Heart left ventricle (tissue), 16 donors: Measurements from ENCODE around the gene KCTD15. TPM values are rescaled to one million over a fixed set of nuclear protein-coding genes. Genes with fewer than 3 reads are reported as not detected.

ENCODE experiments used
- ATAC-seq, 4 donors: fragments of 200-7000 bp; cut with Tn5 transposase; one replicate each; pipeline ENCODE4 v1.9.1; 2020 to 2022; ENCODE audit warnings: moderate library complexity in 4 of 4, mild to moderate bottlenecking in 3 of 4, moderate number of reproducible peaks in 1 of 4
- DNase-seq, 5 donors: peaks; one replicate each; pipeline ENCODE4 v3.0.0-alpha.2; 2020
- H3K27ac ChIP-seq, 12 donors: fragments of 200-600 bp; sonication (generic) in 4 of 12; one replicate each; pipeline versions ENCODE4 v1.5.0 to v1.8.0; 2016 to 2022; ENCODE audit warnings: mild to moderate bottlenecking in 2 of 12
- H3K27me3 ChIP-seq, 9 donors: fragments of 200-600 bp; sonication (generic) in 2 of 9; one replicate each; pipeline versions ENCODE4 v1.5.1 to v1.8.0; 2016 to 2022; ENCODE audit warnings: mild to moderate bottlenecking in 3 of 9
- H3K36me3 ChIP-seq, 9 donors: fragments of 200-600 bp; sonication (generic) in 2 of 9; one replicate each; pipeline versions ENCODE4 v1.5.0 to v1.8.0; 2018 to 2022; ENCODE audit warnings: mild to moderate bottlenecking in 2 of 9
- H3K4me1 ChIP-seq, 12 donors: fragments of 200-600 bp; sonication (generic) in 4 of 12; one replicate each; pipeline versions ENCODE4 v1.5.0 to v1.8.0; 2016 to 2022; ENCODE audit warnings: mild to moderate bottlenecking in 3 of 12
- H3K4me3 ChIP-seq, 12 donors: fragments of 200-600 bp; sonication (generic) in 4 of 12; one replicate each; pipeline versions ENCODE4 v1.5.0 to v1.8.0; 2017 to 2022; ENCODE audit warnings: mild to moderate bottlenecking in 9 of 12, moderate library complexity in 4 of 12
- H3K9me3 ChIP-seq, 12 donors: fragments of 200-600 bp; sonication (generic) in 4 of 12; one replicate each; pipeline versions ENCODE4 v1.5.0 to v1.8.0; 2016 to 2022; ENCODE audit warnings: mild to moderate bottlenecking in 1 of 12
- POLR2A ChIP-seq, 2 donors: fragments of 450-650 bp; IDR thresholded peaks; one replicate each; pipeline ENCODE4 v1.6.1; 2017; ENCODE audit warnings: antibody characterized with exemption in 2 of 2, mild to moderate bottlenecking in 2 of 2, moderate library complexity in 2 of 2
- WGBS, 4 donors: extraction: QIAGEN DNeasy Blood & Tissue Kit in 2 of 4; methylation state at CpG; one replicate each; pipeline versions ENCODE4 v1.1.5 to v1.1.7; 2013 to 2018; 5-methylcytosine and 5-hydroxymethylcytosine counted together
- intact Hi-C, 10 donors: fragments of 100-400 bp; cut with DNase I; formaldehyde crosslinking; loops; one replicate each; pipeline versions ENCODE4 v1.11.1 to v1.14.2; 2022
- polyA plus RNA-seq, 2 donors: library from polyadenylated mRNA; stranded (reverse); fragments of 200-250 nt; gene quantifications; one replicate each; pipeline ENCODE4 v1.2.3, GENCODE V29; 2013
- total RNA-seq, 9 donors: library from RNA; depleted of rRNA in 2 of 9; stranded (reverse); fragments of >200 nt in 2 of 9; fragmentation: NEBNext Ultra II Directional in 3 of 9; extraction: Animal tissue kit (Norgen Biotek cat#: 25700) in 3 of 9; gene quantifications; one replicate each; pipeline versions ENCODE4 v1.1.0 to v1.2.4, GENCODE V29; 2016 to 2023
- TF ChIP-seq, protein P1 (sequence below), 12 donors: fragments of 200-600 bp; sonication (generic) in 4 of 12; IDR thresholded peaks; one replicate each; pipeline versions ENCODE4 v1.5.0 to v1.8.0; 2018 to 2022; ENCODE audit warnings: antibody characterized with exemption in 12 of 12, mild to moderate bottlenecking in 5 of 12
- donor health status: ischemic (EF 13 %, LVEDD 7.1; RV severe dilation, severe dysfunction).
- donor health status: healthy with polysubstance abuse.
- donor health status: DM: no; HTN: yes; CAD: no.
- donor health status: DM: no; HTN: no; CAD: no.
- donor health status: ischemic (EF 25% LVEDD 6.9; RV normal size, moderate dysfunction).
- donor health status: ischemic (EF 25% LVEDD 5.7; RV mildly dilated, moderate dysfunction).
- donor health status: healthy.
- donor health status: DM: yes; HTN: yes; CAD: no.
- donor health status: ischemic (EF 35%, LVEDD 5.7; RV mildly dilated, moderate dysfunction).
- donor health status: nonischemic (EF 11% LVEDD 7.7; RV severe dilation, severe dysfunction).
- donor health status: DM: yes; HTN: yes; CAD: no.
- donor health status: PGD.
- donor health status: ischemic (EF 29% LVEDD 5.4; RV normal size, mild dysfunction).
- donor health status: nonischemic (EF 23%, LVEDD 6.1; RV moderate dilation, normal function).

The KCTD15 gene
- total and polyA plus RNA-seq, 11 donors, result 5.4 to 36.9 (median 9.8) TPM

DNA sequence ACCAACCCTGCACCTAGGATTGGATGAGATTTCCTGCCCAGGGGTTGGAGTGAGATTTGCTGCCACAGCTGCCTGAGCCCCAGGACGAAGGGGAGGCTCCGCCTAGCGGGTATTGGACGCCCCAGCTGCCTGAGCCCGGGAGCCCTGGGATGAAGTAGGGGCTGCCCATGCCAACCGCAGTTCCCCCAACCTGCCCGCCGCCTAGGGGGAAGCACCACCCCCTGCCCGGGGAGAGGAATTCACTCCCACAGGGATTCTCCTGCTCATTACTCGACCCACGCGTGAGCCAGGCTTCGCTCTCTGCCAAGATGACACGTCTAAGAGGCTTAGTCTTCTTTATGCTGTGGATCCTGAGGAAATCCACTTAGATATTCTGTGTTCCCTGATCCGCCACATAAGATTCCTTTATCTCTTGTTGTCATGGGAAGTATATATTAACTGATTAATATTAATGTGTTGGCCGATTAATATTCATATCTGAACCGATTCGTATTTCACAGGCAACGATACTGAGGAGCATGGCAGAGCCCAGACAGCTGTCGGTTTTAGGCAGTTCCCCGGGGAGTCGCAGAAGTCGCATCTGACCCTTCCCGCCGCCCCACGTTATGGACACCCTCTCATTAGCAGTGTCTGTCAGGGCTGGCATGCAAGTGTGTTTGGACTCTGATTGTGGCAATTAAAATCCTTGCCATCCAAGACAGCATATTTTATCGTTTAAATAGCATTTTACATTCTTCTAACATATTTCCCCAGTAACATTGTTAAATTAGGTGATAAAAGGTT lies 44.5 kb upstream of the KCTD15 start:
- no peak for DNase-seq
- H3K27me3 ChIP-seq, result peaks cover 0 to 29% (median 0%) of the 10 kb centered on the region in 9 donors
- ATAC-seq, result no peak
- intact Hi-C loops, result no loop called here
- no peak for TF ChIP-seq POLR2A (IDR thresholded peaks at IDR 0.05)
- TF ChIP-seq, protein P1, sequence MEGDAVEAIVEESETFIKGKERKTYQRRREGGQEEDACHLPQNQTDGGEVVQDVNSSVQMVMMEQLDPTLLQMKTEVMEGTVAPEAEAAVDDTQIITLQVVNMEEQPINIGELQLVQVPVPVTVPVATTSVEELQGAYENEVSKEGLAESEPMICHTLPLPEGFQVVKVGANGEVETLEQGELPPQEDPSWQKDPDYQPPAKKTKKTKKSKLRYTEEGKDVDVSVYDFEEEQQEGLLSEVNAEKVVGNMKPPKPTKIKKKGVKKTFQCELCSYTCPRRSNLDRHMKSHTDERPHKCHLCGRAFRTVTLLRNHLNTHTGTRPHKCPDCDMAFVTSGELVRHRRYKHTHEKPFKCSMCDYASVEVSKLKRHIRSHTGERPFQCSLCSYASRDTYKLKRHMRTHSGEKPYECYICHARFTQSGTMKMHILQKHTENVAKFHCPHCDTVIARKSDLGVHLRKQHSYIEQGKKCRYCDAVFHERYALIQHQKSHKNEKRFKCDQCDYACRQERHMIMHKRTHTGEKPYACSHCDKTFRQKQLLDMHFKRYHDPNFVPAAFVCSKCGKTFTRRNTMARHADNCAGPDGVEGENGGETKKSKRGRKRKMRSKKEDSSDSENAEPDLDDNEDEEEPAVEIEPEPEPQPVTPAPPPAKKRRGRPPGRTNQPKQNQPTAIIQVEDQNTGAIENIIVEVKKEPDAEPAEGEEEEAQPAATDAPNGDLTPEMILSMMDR (IDR thresholded peaks at IDR 0.05), result no peak
- no peak overlapping the region for H3K4me3 ChIP-seq
- no peak overlapping the region for H3K27ac ChIP-seq
- WGBS, 4 donors, result 60 to 67% (median 66%) methylated on average over 22 to 27 of the region's 27 CpGs
- no peaks in the 10 kb centered on the region for H3K9me3 ChIP-seq
- H3K36me3 ChIP-seq, result no peaks in the 10 kb centered on the region
- H3K4me1 ChIP-seq, result no peaks in the 10 kb centered on the region

DNA sequence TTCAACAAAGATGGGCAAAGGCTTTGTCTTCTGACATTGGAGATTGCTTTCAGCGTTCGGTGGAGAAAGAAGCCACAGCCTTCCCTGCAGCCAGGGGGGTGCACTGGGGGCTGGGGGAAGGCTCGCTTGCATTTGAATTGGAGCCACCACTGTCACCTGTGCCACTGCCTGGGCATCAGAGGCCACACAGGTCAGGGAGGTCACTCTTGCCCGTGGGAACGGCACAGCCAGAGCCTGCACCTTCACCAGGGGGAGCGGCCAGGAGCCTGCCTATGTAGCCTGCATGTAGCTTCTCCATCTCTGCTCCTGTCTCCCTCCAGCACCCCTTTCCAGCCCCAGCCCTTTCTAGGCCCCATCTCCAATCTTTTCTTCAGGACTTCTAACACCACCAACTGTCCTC lies 43.7 kb upstream of the KCTD15 start:
- no peak overlapping the region for H3K27ac ChIP-seq
- DNase-seq, result no peak
- H3K36me3 ChIP-seq, result no peaks in the 10 kb centered on the region
- WGBS, 4 donors, result 80 to 86% (median 83%) methylated on average over 6 of the region's 6 CpGs
- no peaks in the 10 kb centered on the region for H3K9me3 ChIP-seq
- no peaks in the 10 kb centered on the region for H3K4me1 ChIP-seq
- TF ChIP-seq, protein P1 (IDR thresholded peaks at IDR 0.05), result no peak
- no peak for TF ChIP-seq POLR2A (IDR thresholded peaks at IDR 0.05)
- no peak overlapping the region for H3K4me3 ChIP-seq
- intact Hi-C loops, result no loop called here
- H3K27me3 ChIP-seq, result peaks cover 0 to 24% (median 0%) of the 10 kb centered on the region in 9 donors
- ATAC-seq, result no peak

DNA sequence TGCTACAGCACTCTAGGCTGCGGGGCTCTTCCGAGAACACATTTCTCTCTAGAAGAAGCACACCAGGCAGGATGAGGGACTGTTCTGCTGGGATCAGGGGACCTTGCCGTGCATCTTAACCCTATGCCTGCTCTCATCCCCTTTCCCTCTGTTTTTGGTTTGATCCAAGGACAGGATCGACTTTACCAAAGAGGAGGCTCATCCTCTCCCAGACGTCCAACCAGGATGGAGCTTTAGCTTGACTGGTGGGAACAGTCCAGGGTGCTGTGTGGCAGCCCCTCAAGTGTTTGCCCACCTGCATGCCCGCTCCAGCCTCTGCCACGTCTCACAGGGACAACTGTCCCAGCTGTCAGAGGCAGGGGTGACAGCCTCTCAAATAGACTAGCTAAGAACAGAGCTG lies 42.3 kb upstream of the KCTD15 start:
- H3K36me3 ChIP-seq, result no peaks in the 10 kb centered on the region
- H3K9me3 ChIP-seq, result no peaks in the 10 kb centered on the region
- 65 to 82% (median 76%) methylated on average over 5 to 7 of the region's 7 CpGs for WGBS, 4 donors
- no peak for DNase-seq
- peaks cover 0 to 9% (median 0%) of the 10 kb centered on the region in 12 donors for H3K4me1 ChIP-seq
- intact Hi-C loops, result no loop called here
- no peak for TF ChIP-seq POLR2A (IDR thresholded peaks at IDR 0.05)
- TF ChIP-seq, protein P1 (IDR thresholded peaks at IDR 0.05), result no peak
- ATAC-seq, result no peak
- H3K27me3 ChIP-seq, result peaks cover 0 to 14% (median 0%) of the 10 kb centered on the region in 9 donors
- no peak overlapping the region for H3K4me3 ChIP-seq
- no peak overlapping the region for H3K27ac ChIP-seq

DNA sequence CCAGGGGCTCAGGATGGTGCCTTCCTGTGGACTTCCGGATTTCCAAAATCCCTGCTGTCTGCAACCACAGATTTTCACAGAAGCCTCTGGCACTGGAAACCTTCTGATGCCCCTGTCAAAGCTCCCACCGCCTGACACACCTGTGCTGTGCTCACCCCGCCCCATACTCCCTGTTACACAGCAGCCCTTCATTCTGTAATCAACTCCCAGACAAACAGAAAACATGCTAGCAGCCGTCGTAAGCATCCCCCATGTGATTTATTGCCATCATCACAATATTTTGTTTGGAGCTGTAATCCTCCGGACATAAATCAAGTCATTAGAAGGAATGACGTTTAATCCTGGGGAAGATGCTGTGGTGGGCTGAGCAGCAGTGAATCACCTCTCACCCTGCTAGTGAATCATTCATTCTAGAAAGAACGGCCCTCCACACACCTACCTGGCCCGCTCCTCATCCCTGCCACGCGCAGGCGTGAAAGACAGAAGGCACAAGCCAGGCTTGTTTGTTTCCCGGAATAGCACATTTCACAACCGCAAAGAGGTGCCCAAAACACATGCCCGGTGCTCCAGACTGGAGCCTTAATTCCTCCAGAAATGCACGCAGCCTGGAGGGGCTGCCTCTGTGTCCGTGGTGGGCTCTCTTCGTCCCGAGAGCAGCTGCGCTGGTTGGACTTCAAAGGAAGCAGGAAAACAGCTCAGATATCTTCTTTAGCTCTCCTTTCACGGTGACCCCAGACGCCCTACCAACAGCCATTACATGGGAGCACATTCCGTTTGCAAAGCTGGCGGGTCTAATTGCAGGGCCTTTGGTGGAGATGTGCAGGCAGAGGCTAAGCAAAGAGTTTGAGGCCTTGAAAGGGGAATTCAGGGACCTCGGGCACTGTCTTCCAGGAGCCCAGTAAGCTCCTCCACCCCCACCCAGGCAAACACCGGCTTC lies 41.3 kb upstream of the KCTD15 start:
- Histone ChIP-seq H3K36me3 (no peaks in the 10 kb centered on the region), H3K27me3 (peaks cover 0 to 14% (median 0%) of the 10 kb centered on the region in 9 donors), H3K4me1 (peaks cover 0 to 9% (median 0%) of the 10 kb centered on the region in 12 donors), H3K4me3 (no peak overlapping the region), H3K27ac (no peak overlapping the region), H3K9me3 (no peaks in the 10 kb centered on the region)
- 61 to 65% (median 63%) methylated on average over 26 of the region's 26 CpGs for WGBS, 4 donors
- no peak for DNase-seq
- intact Hi-C loops, result no loop called here
- ATAC-seq, result no peak
- TF ChIP-seq, protein P1 (IDR thresholded peaks at IDR 0.05), result no peak
